Vagina (tissue), 2 donors: ENCODE measurements around the gene SETD1A.

ENCODE experiments used
- CTCF ChIP-seq, 3 experiments: fragments of 450-650 bp in 2 of 3; fragments of 200-600 bp in 1 of 3; sonication (generic) in 1 of 3; IDR thresholded peaks; one replicate each; pipeline ENCODE4 v1.5.1; 2017 to 2019; ENCODE audit warnings: antibody characterized with exemption in 3 of 3, mild to moderate bottlenecking in 2 of 3, moderate library complexity in 2 of 3
- POLR2AphosphoS5 ChIP-seq, 2 donors: sonication (generic); formaldehyde crosslinking; IDR thresholded peaks; one replicate each; pipeline ENCODE4 v1.9.0; 2017; ENCODE audit warnings: antibody characterized with exemption in 2 of 2, mild to moderate bottlenecking in 2 of 2, low read depth in 1 of 2; ENCODE audit not compliant: insufficient read depth in 1 of 2

- TF ChIP-seq CTCF (IDR thresholded peaks at IDR 0.05) (no peak), POLR2AphosphoS5 (IDR thresholded peaks at IDR 0.05; ENCODE audit: insufficient read depth in 1 of 2, low read depth in 1 of 2) (no peak)
These were observed 26.4 kb upstream of the SETD1A start for GRCh38 chr16:30931068-30931650.
